Raji (cell line): ENCODE results near the gene PRKG1.

Source experiments
- POLR2A ChIP-seq: IDR thresholded peaks from 2 replicates; pipeline ENCODE4 v1.6.1; 2011; ENCODE audit warnings: low read depth, low read length, control low read depth; ENCODE audit not compliant: insufficient read depth

The PRKG1 gene

DNA sequence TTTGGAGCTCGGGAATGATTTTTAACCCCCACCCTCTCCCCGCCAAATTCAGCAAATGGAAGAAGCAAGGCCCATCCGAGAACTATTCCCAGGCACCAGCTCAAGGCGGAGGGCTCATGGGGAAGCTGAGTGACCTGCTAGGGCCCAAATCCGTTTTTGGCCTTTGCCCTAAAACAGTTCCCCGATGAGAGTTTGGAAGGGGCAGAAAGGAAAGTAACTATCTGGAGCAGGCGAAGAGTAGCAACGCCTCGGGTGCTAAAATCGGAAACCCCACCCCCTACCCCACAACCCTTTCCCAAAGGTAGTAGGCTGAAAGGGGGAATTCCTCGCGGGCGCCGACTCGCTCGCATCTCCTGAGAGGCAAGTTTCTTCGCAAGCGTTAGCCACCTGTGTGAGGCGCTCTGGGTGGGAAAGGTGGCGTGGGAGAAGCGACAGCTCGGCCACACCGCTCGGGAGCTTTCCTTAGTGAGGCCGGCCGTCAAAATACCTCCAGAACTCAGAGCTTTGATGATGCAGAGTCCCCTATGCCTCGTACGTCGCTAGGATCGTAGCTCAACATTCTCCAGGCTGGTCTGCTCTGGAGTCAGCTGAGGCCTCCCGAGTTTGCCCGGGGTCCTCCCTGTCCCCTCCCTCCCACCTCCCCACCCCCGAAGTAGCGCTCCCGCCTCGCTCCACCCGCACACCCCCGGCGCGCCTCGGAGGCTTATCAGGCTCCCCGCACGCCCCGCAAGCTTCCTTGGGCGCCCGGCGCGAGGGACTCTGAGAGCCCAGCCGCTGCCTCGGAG lies 642 bp upstream of the PRKG1 start:
- no peak for TF ChIP-seq POLR2A

DNA sequence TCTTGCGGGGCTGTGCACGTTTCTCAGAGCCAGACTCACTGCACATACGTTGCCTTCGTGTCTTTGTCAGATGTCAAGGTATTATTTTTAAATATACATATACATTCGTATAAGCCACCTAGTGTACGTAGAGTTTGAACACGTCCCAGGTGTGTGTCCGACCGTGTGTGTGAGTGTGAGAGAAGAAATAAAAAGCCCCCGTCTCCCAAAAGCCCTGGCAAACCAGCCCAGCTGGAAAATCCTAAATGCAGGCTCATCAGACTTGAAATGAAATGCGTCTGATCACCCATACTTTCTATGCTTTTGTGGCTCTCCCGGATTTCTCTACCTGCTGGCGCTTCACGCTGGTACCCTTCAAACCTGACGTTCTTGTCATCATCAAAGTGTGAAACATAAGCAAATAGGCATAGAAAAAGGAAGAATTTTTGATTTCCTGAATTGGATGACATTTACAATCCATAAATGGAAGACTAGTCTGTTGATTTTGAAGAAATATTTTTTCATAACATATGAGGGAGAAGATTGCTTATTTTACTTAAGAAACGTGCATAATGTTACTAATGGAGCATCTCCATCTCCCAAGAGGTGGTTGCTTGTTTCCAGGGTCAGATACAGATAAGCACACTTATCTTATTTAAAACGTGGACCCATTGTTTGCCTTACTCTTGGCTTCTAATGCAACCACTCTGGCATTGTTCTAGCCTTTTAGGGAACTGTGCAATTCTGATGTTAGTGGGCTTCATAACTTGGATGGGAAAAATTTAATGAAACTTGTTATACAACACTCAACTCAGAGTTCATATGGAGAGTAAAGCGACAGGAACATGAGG lies 971 bp downstream of the PRKG1 start:
- no peak for TF ChIP-seq POLR2A

DNA sequence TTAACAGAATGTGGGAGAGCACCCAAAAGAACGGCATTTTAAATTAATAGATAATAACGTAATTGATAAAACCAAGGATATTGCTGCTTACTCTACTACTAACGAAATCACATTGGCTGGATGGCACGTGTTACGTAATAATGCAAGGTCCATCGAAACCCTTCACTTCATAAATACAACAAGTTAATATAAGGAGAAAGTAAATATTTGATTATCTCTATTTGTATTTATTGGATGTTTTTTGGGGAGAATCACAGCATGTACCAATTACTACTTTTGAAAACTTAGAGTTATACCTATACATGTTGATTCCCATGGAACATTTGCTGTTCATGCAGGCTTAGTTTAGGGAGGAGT lies 1.6 kb downstream of the PRKG1 start:
- no peak for TF ChIP-seq POLR2A

DNA sequence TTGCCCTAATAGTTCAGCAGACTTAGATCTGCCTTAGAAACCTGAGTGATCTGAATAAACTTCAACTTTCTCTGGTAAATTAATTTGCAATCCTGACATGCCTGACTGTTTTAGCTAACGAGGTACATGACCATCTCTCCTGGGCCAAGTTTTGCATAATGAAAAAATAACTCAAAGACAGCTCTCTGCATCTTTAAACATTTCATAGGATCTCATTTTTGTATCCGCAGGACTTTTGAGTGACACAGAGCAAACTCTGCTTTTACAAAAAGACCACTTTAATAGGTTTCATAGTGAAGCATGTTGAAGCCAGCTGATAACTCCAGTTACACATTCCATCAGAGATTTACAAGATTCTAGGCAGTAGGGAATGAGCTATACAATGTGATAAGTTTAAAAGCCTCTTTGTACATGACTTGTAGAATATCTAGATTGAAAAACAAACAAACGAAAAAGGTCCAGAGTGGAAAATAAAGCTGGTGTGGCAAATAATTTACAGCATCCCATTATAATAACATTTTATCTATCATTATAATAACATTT lies 2.1 kb downstream of the PRKG1 start:
- TF ChIP-seq POLR2A = no peak

DNA sequence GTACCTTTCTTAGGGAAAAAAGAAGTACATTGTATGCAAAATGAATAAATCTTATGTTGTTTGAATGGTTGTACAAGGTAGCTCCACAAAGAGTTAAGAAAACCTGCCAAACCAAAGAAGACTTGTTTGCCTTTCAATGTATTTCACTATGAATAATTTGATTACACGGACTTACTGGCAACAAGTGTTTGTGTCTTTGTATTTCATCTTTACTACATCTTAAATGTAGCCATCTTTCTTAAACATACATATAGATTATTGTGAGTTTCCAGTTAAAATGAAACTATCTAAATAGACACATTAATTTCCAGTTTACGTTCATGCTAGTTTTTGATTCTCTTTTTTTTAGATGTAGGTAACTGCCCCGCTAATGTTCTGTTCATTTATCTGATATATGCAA lies 2.8 kb downstream of the PRKG1 start:
- TF ChIP-seq POLR2A = no peak

DNA sequence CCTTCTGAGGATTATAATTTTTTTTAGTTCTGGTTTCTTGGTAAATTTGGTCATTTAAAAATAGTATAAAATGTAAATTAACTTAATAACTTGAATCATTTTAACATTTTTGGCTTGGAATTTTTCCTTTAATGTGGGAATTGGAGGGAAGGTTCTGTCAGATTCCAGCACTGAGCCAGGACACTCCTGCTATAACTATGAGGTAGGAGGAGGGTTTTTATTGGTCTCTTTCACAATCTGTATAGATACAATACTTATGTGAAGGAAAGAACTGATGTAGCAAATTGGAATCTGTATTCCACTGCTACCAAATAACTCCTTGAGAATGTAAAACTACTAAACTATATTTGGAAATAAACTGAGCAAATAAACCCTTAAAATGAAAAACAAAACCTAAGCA lies 3.2 kb downstream of the PRKG1 start:
- no peak for TF ChIP-seq POLR2A

DNA sequence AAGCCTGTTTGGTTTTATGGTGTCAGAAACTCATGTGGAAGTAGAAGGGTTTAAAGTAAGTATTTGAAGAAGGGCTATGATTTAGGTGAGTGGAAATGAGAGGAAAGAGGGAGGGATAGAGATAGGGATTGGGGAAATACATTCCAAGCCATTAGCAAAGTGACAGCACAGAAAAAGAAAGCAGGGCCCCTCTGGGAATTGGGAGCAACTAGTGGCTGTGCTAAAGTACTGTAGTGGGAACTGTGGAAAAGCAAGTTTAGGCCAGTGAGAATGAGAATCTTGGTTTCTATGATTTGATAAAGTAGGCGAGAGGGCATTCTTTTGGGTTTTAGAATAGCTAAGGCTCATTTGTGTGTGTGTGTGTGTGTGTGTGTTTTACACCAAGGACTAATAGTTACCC lies 5.0 kb downstream of the PRKG1 start:
- no peak for TF ChIP-seq POLR2A

DNA sequence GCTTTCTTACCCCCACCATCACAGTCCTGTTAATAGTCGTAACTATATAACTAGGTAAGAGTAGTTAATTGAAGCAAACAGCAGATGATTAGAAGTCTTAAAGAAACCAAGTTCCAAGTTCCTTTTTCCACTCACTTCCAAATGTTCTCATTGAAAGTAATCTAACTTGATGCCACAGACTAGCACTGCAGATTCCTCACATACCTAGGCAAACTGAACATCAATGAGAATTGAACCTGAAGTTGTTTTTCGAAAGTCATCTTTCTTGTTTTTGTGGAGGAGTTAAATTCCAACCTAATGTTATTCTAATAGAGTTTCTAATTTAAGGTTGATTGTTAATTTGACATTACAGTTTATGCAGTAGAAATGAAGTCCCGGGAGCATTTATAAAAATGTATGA lies 5.5 kb downstream of the PRKG1 start:
- TF ChIP-seq POLR2A = no peak

DNA sequence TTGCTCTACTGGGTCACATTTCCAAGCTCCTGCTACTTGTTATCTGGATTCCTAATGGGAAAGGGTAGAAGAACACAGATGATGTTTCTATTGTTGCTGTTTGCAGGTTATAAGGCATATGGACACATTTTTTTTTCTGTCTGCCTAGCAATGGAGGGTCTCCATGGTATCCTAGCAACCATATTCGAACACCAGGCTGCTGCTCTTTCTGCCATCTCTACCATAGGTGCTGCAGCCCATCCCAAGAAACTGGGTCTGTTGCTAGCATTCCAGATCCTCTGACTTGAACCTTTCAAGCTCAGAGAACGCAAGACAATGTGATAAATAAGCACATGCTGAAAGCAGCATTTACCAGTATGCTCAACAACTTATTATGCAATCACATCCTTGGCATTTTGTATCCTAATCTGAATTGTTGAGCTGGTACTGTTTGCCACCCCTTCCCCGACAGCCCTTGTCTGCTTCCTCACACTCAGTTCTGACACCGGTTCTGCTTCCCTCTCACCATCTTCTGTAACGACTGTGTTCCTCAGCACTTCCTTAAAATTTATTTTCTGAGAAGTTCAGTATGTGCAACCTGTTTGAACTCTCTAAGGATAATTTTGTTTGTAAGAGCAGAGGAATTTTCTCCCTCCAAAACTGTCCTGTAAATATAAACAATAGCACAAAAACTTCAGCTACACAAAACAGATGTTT lies 6.2 kb downstream of the PRKG1 start:
- no peak for TF ChIP-seq POLR2A

DNA sequence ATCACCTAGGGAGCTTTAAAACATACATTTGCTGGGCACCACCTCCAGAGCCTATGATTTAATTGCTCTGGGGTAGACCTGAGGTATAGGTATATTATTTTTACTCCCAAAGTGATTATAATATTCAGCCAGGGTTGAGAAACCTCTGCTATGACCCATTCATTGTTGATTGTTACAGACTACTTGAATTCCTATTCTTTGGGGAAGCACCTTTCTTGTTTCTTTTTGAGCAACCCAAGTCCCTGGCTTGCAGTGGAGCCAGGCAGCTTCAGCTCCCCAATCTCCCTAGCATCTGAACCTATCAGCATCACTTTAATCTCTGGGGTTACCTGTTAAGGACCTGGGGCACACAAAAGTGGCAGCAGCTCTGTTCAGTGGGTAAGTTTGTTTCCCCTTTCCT lies 8.6 kb downstream of the PRKG1 start:
- no peak for TF ChIP-seq POLR2A

DNA sequence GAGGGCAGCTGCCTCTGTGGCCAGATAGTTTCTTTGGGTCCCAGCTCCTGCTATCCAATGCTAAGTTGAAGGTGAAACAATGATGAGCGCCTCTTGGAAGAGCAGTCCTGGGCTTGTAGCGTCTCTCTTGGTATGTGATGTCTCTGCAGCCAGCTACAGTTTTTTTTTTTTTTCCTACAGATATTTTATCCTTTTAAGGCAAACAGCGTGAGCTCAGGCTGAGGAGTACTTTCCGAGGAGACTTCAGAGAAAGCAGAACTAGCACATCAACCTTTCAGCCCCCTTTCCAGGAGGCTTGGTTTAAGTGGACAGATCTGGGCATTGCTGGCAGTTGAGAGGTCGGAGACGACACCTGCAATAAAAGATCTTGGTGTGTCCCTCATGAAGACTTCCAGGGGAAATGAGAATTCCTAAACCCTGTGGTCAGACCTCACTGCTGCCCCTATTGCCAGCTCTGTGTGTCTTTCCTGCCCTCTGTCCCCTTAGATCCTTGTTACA lies 9.1 kb downstream of the PRKG1 start:
- TF ChIP-seq POLR2A = no peak

DNA sequence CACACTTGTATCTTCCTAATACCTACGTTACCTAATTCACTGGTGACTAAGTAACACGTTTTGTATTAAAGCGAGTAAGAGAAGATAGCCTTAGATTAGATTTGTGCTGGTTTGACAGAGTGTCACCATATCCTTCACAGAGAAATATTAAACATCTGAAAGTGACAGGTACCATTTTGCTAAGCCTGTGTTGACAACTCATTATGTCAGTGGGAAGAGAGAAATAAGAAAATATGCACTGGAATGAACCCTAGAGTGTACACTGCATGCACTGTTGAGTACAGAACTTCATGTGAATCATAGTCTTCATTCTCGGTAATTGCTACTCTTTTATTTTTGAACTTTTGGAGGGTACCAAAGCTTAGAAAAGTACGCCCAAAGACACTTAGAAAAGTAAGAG lies 10.9 kb downstream of the PRKG1 start:
- no peak for TF ChIP-seq POLR2A

DNA sequence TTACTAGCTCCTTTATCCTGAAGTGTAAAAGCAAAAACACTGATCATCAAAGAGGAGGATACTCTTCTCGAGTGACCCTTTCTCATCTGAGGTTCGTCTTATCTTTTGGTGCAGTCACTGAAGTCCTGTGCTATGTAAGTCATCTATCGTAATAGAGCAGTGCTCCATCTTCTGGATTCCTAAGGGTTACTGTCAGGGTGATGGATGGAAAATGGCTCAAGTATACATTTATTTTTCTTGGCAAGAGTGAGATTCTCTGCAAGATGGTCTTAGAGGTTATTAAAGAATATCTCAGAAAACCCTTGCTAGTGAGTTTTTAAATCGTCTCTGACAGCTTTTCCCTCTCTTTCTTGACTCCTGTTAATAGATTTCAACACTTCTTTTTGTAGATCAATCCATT lies 12.4 kb downstream of the PRKG1 start:
- TF ChIP-seq POLR2A = no peak

DNA sequence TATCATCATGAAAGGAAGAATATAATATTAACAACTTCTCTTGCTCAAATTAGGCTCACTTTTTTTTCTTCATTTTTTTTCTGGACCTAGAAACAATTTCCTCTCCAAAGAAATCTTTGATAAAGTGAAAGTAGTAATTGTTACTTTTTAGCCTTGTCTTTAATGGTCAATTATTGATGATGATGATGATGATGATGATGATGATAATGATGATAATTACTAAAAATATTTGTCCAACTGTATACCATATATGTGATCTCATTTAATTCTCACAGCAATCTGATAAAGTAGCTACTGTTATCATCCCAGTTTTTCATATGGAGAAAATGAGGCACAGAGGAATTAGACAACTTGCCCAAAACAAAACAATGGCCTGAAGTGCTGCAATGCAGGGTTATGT lies 12.8 kb downstream of the PRKG1 start:
- no peak for TF ChIP-seq POLR2A

DNA sequence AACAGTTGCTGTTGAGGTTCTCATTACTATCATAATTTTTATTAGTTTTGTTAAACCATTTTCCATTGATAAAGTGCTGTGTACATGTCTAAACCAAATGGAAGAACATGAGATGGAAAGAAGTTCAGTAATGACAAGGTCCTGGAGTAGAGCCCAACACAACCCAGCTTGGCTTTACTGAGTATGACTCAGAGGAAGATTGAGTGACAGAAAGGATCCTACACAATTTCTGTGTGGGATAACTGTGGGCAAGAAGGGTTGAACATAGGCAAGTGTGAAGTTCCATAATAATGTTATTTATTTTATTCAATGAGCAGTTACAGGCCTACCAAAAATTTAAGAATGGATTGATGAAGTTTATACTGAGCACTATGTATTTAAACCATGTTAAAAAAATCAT lies 15.9 kb downstream of the PRKG1 start:
- TF ChIP-seq POLR2A = no peak

DNA sequence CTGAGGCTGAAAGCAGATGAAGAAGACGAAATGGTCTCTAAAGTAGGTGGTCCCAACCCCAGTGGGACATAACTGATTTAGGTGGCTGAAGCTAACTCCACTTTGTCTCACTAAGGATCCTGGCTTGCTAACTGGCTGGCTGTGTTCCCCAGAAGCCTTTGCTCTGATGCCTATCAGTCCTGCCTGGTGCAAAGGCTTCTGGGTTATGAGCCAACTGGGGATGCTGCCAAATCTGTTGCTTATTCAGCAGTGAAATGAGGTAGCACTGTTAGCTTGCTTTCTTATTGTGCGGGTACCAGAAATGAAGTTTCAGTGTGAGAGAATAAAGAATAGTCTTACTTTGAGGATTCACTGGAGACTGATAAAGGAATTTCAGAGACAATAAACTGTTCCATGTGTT lies 18.1 kb downstream of the PRKG1 start:
- no peak for TF ChIP-seq POLR2A

DNA sequence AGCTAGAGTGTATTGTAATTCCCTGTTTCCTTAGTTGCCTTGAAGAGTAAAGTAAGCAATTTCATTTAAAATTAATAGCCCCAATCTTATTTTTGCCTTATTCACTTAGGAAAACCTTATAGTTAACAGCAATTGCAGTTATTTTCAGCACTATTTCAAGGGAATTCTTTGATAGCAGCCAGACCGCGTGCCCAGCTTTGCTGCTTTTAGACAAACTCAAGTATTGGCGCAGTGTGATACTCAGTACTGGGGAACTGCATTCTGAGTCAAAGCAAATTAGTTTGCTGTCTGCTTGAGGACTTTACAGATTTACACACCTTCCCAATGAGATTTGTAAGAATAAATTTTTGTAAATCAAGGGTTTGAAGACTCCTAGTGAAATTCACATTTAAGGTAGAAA lies 21.2 kb downstream of the PRKG1 start:
- no peak for TF ChIP-seq POLR2A
